ENCODE results near the gene ABAT. TPM values are rescaled to one million over a fixed set of nuclear protein-coding genes. Genes with fewer than 3 reads are reported as not detected.

Gene ABAT
- total and polyA plus RNA-seq, 2 donors (not counting 1 experiment from before 2014, with no cell fraction given): 6.2 to 14.3 TPM

- H3K36me3 ChIP-seq (replicated peaks in 1 of 2; ENCODE audit: control extremely low read depth in 1 of 2, control insufficient read depth in 1 of 2, extremely low read depth in 1 of 2, insufficient read depth in 2 of 2, low read length in 1 of 2): peaks cover 4 to 55% of the 10 kb centered on the region in 2 experiments
- Mint-ChIP-seq H3K9me3 (ENCODE audit: insufficient read depth) (no peaks in the 10 kb centered on the region), H3K4me3 (no peak overlapping the region), H3K4me1 (peaks cover 9% of the 10 kb centered on the region), H3K27me3 (no peaks in the 10 kb centered on the region), H3K27ac (no peak overlapping the region)
- H3K27ac ChIP-seq (ENCODE audit: low read length in 2 of 2): no peak overlapping the region
- H3K4me2 ChIP-seq (replicated peaks; ENCODE audit: low read depth, low read length, poor library complexity, severe bottlenecking): no peak overlapping the region
- TF ChIP-seq, protein P1, sequence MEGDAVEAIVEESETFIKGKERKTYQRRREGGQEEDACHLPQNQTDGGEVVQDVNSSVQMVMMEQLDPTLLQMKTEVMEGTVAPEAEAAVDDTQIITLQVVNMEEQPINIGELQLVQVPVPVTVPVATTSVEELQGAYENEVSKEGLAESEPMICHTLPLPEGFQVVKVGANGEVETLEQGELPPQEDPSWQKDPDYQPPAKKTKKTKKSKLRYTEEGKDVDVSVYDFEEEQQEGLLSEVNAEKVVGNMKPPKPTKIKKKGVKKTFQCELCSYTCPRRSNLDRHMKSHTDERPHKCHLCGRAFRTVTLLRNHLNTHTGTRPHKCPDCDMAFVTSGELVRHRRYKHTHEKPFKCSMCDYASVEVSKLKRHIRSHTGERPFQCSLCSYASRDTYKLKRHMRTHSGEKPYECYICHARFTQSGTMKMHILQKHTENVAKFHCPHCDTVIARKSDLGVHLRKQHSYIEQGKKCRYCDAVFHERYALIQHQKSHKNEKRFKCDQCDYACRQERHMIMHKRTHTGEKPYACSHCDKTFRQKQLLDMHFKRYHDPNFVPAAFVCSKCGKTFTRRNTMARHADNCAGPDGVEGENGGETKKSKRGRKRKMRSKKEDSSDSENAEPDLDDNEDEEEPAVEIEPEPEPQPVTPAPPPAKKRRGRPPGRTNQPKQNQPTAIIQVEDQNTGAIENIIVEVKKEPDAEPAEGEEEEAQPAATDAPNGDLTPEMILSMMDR (IDR thresholded peaks at IDR 0.05): no peak
- no peak for TF ChIP-seq EZH2 (IDR thresholded peaks at IDR 0.05; ENCODE audit: borderline replicate concordance, insufficient read depth, low read depth, low read length, poor library complexity, severe bottlenecking)
- no peaks in the 10 kb centered on the region for H3K27me3 ChIP-seq (replicated peaks in 1 of 4; ENCODE audit: control extremely low read depth in 1 of 4, control insufficient read depth in 3 of 4, insufficient read depth in 4 of 4, low read length in 3 of 4)
- intact Hi-C loops (cut with micrococcal nuclease): no loop called here
- DNase-seq (no peak), ATAC-seq (ENCODE audit: low read depth) (no peak)
- no peaks in the 10 kb centered on the region for H3K9me3 ChIP-seq (ENCODE audit: control extremely low read depth in 1 of 3, control insufficient read depth in 2 of 3, insufficient read depth in 1 of 3, low read length in 2 of 3)
- no peak overlapping the region for H2AFZ ChIP-seq (ENCODE audit: insufficient read depth, low read depth, low read length, poor library complexity, severe bottlenecking)
- H3K9ac ChIP-seq (ENCODE audit: low read length): no peak overlapping the region
- H3K4me3 ChIP-seq (ENCODE audit: control extremely low read depth in 1 of 5, extremely low read depth in 1 of 5, insufficient read depth in 1 of 5, low read depth in 2 of 5, low read length in 4 of 5): no peak overlapping the region
- POLR2A ChIA-PET: no interaction called here
- H3K4me1 ChIP-seq (ENCODE audit: control insufficient read depth in 2 of 2, insufficient read depth in 2 of 2, low read length in 2 of 2): peaks cover 5% of the 10 kb centered on the region in 2 donors
- CTCF ChIA-PET: no interaction called here
- WGBS (ENCODE audit: insufficient coverage): 91% methylated on average over 12 of the region's 13 CpGs
- no peaks in the 10 kb centered on the region for H3K79me2 ChIP-seq (ENCODE audit: control insufficient read depth, insufficient read depth, low read length)
- no peaks in the 10 kb centered on the region for H4K20me1 ChIP-seq (ENCODE audit: control insufficient read depth, insufficient read depth, low read length, poor library complexity, severe bottlenecking)
Observed at GRCh38 chr16:8646326-8647053, 27.9 kb upstream of the ABAT start.

DNA sequence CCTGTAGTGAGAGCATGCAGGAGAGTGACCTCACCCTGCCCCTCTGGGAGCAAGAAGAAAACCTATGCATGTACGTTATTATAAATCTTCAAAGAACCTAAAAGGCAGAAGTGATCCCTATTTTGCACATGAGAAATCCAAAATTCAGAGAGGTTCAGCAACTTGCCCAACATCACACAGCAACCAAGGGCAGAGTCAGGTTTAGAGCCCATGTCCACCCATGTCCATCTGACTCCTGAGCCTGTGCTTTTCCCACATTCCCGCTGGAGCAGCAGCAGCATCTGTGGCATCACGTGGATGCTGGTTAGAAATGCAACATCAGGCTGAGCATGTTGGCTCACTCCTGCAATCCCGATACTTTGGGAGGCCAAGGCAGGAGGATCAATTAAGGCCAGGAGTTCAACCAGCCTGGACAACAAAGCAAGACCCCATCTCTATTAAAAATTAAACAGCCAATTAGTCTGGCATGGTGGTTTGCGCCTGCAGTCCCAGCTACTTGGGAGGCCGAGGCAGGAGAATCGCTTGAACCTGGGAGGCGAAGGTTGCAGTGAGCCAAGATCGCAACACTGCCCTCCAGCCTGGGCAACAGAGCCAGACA, 26.6 kb upstream of the ABAT start:
- no peak overlapping the region for H3K27ac ChIP-seq (ENCODE audit: low read length in 2 of 2)
- no peak overlapping the region for H3K4me3 Mint-ChIP-seq
- DNase-seq (no peak), ATAC-seq (ENCODE audit: low read depth) (no peak)
- H3K9me3 ChIP-seq (ENCODE audit: control extremely low read depth in 1 of 3, control insufficient read depth in 2 of 3, insufficient read depth in 1 of 3, low read length in 2 of 3): no peaks in the 10 kb centered on the region
- no peaks in the 10 kb centered on the region for H3K27me3 Mint-ChIP-seq
- no peak overlapping the region for H2AFZ ChIP-seq (ENCODE audit: insufficient read depth, low read depth, low read length, poor library complexity, severe bottlenecking)
- ChIA-PET CTCF (no interaction called here), POLR2A (no interaction called here)
- H3K27ac Mint-ChIP-seq: no peak overlapping the region
- H3K4me2 ChIP-seq (replicated peaks; ENCODE audit: low read depth, low read length, poor library complexity, severe bottlenecking): no peak overlapping the region
- no peak overlapping the region for H3K9ac ChIP-seq (ENCODE audit: low read length)
- H3K79me2 ChIP-seq (ENCODE audit: control insufficient read depth, insufficient read depth, low read length): no peaks in the 10 kb centered on the region
- H3K4me3 ChIP-seq (ENCODE audit: control extremely low read depth in 1 of 5, extremely low read depth in 1 of 5, insufficient read depth in 1 of 5, low read depth in 2 of 5, low read length in 4 of 5): no peak overlapping the region
- no peaks in the 10 kb centered on the region for H4K20me1 ChIP-seq (ENCODE audit: control insufficient read depth, insufficient read depth, low read length, poor library complexity, severe bottlenecking)
- peaks cover 0 to 42% of the 10 kb centered on the region in 2 experiments for H3K36me3 ChIP-seq (replicated peaks in 1 of 2; ENCODE audit: control extremely low read depth in 1 of 2, control insufficient read depth in 1 of 2, extremely low read depth in 1 of 2, insufficient read depth in 2 of 2, low read length in 1 of 2)
- H3K27me3 ChIP-seq (replicated peaks in 1 of 4; ENCODE audit: control extremely low read depth in 1 of 4, control insufficient read depth in 3 of 4, insufficient read depth in 4 of 4, low read length in 3 of 4): no peaks in the 10 kb centered on the region
- H3K4me1 ChIP-seq (ENCODE audit: control insufficient read depth in 2 of 2, insufficient read depth in 2 of 2, low read length in 2 of 2): peaks cover 5% of the 10 kb centered on the region in 2 donors
- 88% methylated on average over 8 of the region's 9 CpGs for WGBS (ENCODE audit: insufficient coverage)
- intact Hi-C loops (cut with micrococcal nuclease): no loop called here
- TF ChIP-seq EZH2 (IDR thresholded peaks at IDR 0.05; ENCODE audit: borderline replicate concordance, insufficient read depth, low read depth, low read length, poor library complexity, severe bottlenecking): no peak
- TF ChIP-seq, protein P1 (IDR thresholded peaks at IDR 0.05): no peak
- no peaks in the 10 kb centered on the region for H3K9me3 Mint-ChIP-seq (ENCODE audit: insufficient read depth)
- H3K4me1 Mint-ChIP-seq: peaks cover 9% of the 10 kb centered on the region

Measured in B cell (primary cell).